Measurements from ENCODE around the gene IDI2. TPM values are rescaled to one million over a fixed set of nuclear protein-coding genes. Genes with fewer than 3 reads are reported as not detected.
A peak's percentile ranks its signal among the peaks of the same experiment; 100 is the strongest.

The IDI2 gene
- total RNA-seq, 1 donor from 2014 or later, result not detected

DNA sequence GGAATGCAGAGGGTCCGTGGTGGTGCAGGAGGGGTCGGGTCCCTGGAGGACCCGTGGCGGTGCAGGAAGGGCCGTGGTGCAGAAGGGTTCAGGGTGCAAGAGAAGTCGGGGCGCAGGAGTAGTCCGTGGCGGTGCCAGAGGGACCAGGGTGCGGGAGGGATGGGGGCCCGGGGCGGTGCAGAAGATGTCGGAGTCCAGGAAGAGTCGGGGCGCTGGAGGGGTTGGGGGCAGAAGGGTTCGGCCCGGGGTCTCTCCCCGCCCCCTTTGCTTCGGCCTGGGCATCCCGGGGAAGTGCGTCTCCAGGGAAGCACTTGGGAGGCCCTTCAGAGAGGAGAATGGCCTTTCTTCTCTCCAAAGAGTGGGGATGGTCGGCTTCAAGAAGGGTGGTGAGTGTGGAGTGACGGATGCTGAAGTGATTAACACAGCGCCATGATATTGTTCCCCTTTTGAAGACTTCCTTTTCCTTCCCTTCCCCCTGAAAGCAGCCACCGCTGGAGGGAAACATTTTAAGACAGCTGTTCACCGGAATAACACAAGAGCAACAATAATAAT lies 31.5 kb upstream of the IDI2 start:
- Histone ChIP-seq H3K4me1 (peaks cover 34% of the 10 kb centered on the region), H3K9me3 (no peaks in the 10 kb centered on the region), H3K27me3 (no peaks in the 10 kb centered on the region), H3K36me3 (peaks cover 32% of the 10 kb centered on the region), H3K27ac (peak overlapping the region; percentile 99), H3K4me3 (peak overlapping the region; percentile 75)
- ATAC-seq, result peak; percentile 43
- TF ChIP-seq, protein P1, sequence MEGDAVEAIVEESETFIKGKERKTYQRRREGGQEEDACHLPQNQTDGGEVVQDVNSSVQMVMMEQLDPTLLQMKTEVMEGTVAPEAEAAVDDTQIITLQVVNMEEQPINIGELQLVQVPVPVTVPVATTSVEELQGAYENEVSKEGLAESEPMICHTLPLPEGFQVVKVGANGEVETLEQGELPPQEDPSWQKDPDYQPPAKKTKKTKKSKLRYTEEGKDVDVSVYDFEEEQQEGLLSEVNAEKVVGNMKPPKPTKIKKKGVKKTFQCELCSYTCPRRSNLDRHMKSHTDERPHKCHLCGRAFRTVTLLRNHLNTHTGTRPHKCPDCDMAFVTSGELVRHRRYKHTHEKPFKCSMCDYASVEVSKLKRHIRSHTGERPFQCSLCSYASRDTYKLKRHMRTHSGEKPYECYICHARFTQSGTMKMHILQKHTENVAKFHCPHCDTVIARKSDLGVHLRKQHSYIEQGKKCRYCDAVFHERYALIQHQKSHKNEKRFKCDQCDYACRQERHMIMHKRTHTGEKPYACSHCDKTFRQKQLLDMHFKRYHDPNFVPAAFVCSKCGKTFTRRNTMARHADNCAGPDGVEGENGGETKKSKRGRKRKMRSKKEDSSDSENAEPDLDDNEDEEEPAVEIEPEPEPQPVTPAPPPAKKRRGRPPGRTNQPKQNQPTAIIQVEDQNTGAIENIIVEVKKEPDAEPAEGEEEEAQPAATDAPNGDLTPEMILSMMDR (IDR thresholded peaks at IDR 0.05), result no peak
- intact Hi-C loops (cut with DNase I), result no loop called here
- no peak for DNase-seq

DNA sequence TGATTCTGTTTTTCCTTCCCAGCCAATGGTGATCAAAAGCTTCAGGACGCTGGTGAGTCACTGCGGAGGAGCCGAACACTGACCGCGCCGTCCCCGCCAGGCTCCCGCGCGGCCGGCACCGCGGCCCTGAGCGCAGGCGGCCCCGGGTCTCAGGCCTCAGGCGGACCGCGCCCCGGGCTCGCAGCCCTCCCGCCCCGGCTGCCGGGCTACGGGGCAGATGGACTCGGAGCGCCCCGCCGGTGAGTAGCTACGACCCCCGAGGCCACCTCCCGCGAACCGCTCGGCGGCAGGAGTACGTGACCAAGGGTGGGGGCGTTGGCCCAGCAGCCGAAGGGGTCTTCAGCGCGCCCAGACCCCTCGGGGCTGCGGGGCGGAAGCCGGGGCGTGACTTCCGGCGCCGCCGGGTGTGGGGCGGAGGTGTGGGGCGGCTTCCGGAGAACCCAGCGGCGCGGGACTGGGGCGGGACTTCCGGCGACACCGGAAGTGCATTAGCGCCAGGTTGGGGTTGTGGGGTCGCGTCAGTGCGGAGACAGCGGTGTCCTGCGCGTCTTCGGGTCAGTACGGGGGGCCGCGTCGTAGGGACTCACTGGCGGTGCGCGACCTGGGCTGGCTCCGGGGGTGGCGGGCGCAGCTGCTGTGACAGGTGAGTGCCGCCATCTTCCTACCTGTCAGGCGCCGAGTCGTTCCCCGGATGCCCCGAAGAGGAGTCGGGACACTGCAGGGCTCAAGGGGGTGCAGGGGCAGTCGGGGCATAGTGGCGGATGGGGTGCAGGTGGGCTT lies 30.9 kb upstream of the IDI2 start, which contains the start of gene WDR37:
WDR37 (plus strand) TSS at position 60 of the 780 bp plus-strand sequence. CDS start 15,771 bp downstream, outside the sequence.
- Histone ChIP-seq H3K4me1 (peaks cover 34% of the 10 kb centered on the region), H3K36me3 (peaks cover 36% of the 10 kb centered on the region), H3K4me3 (peak within 1 kb of the TSS; percentile 75), H3K27ac (peak within 1 kb of the TSS; percentile 99), H3K27me3 (no peaks in the 10 kb centered on the region), H3K9me3 (no peaks in the 10 kb centered on the region)
- intact Hi-C loops (cut with DNase I), result no loop called here
- TF ChIP-seq, protein P1 (IDR thresholded peaks at IDR 0.05), result no peak
- DNase-seq, result peak; percentile 94
- ATAC-seq, result peak; percentile 98

DNA sequence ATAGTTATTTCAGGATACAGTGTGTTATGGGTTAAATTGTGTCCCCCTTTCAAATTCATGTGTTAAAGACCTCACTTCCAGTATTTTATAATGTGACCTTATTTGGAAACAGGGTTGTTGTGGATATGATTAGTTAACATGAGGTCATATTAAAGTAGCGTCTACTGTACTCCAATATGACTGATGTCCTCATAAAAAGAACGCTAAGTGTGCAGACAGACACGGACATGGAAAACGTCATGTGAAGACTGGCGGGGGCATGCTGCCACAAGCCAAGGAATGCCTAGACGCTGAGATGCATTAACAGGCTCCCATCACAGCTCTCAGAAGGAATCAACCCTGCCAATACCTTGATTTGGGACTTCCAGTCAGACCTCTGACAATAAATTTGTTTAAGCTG lies 29.0 kb upstream of the IDI2 start:
- peaks cover 36% of the 10 kb centered on the region for H3K36me3 ChIP-seq
- ATAC-seq (no peak), DNase-seq (no peak)
- TF ChIP-seq, protein P1 (IDR thresholded peaks at IDR 0.05), result no peak
- intact Hi-C loops (cut with DNase I), result no loop called here
- no peaks in the 10 kb centered on the region for H3K9me3 ChIP-seq
- H3K4me1 ChIP-seq, result peaks cover 46% of the 10 kb centered on the region
- H3K27ac ChIP-seq, result no peak overlapping the region
- no peaks in the 10 kb centered on the region for H3K27me3 ChIP-seq
- H3K4me3 ChIP-seq, result peak overlapping the region; percentile 75

DNA sequence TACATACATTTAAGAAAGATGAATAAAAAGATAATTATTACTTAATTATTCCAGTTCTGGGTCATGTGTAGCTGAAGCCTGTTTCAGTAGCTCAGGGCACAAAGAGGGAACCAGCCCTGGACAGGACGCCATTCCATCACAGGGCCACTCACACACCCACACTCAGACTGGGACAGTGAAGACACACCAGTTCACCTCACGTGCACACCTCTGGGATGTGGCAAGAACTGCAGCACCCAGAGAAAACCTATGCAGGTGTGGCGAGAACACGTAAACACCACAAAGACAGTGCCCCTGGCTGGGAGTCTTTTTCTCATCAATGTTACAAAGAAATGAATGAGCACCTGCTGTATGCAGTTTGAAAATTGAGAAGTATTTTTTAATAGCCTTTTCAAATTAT lies 24.9 kb upstream of the IDI2 start:
- Histone ChIP-seq H3K4me3 (peak overlapping the region; percentile 94), H3K27me3 (no peaks in the 10 kb centered on the region), H3K9me3 (no peaks in the 10 kb centered on the region), H3K36me3 (peaks cover 26% of the 10 kb centered on the region), H3K4me1 (peaks cover 38% of the 10 kb centered on the region), H3K27ac (peak overlapping the region; percentile 99)
- DNase-seq (no peak), ATAC-seq (no peak)
- intact Hi-C loops (cut with DNase I), result no loop called here
- TF ChIP-seq, protein P1 (IDR thresholded peaks at IDR 0.05), result no peak

DNA sequence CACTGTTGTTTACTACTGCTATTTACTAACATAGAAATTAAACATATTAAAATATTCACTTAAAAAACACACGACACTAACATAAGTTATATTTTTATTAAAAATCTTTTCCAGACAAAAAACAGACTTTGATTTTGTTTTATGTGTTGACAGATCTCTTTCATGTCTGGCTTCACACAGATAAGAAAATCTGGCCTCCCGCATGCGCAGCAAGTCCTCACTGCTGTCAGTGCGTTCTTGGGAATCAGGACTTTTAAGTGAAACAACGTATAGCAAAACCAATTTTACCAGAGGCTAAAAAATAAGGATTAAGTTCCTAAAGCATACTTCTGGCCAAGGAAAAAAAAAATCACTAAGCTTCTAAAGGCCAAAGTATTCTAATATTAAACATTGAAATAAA lies 24.5 kb upstream of the IDI2 start:
- H3K4me1 ChIP-seq, result peaks cover 34% of the 10 kb centered on the region
- peak overlapping the region; percentile 99 for H3K27ac ChIP-seq
- intact Hi-C loops (cut with DNase I), result no loop called here
- peaks cover 26% of the 10 kb centered on the region for H3K36me3 ChIP-seq
- no peaks in the 10 kb centered on the region for H3K27me3 ChIP-seq
- DNase-seq (no peak), ATAC-seq (no peak)
- H3K4me3 ChIP-seq, result peak overlapping the region; percentile 94
- TF ChIP-seq, protein P1 (IDR thresholded peaks at IDR 0.05), result no peak
- H3K9me3 ChIP-seq, result no peaks in the 10 kb centered on the region

All from upper lobe of right lung (tissue), 1 donor.